ENCODE results near the gene FERMT3. TPM values are rescaled to one million over a fixed set of nuclear protein-coding genes. Genes with fewer than 3 reads are reported as not detected.

The FERMT3 gene
- total and polyA plus RNA-seq, 2 of the 13 experiments (the other 11 are each of a cell fraction or from before 2014, with no cell fraction given): 0.29 TPM; not detected in 1

DNA sequence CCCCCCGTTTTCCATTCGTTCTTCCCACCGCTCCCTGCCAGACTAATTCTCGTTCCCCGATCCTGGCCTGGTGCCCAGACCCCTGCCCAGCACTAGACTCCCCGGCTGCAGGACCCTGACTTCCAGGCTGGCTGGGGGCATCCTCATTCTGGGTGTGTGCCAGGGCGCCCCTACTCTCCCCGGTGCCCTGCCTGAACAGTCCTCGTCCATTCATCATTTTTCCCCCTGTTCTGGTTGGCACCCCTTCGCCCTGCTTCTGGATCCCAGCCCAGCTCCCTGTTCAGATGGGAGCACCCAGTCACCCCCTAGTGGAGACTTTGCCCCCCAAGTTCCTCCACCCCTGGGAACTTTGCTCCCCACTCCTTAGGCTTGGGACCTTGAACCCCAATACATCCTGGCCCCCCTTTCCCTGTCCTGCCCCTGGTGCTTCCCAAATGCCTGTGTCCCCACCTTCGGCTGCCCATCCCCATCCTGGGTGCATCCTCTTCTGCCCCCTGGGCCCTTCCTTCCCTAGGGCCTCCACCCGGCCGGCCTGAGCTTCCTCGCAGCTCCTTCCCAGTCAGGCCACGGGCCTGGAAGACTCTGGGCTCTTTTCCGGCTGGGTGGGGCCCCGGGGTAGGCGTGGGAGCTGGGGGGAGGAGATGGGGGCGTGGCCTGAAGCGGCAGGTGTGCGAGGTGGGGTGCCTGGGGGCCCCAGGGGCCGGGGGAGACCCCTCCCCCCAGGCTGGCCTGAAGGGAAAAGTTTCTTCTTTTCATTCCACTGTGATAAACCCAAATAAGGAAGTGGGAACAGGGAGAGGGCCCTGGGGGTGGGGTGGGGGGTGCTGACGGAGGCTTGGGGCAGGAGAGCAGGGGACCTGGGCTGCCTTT is 45.7 kb downstream of the FERMT3 start:
- peaks cover 5 to 10% of the 10 kb centered on the region in 2 experiments; a peak in 1 of 5 replicates for H3K36me3 ChIP-seq (replicated peaks in 1 of 2; ENCODE audit: control insufficient read depth in 1 of 2, insufficient read depth in 2 of 2, low read length in 2 of 2)
- CTCF ChIA-PET (ENCODE audit: low intra/inter-chr PET ratio, low total read pairs): no interaction called here
- 12% methylated on average over 12 of the region's 23 CpGs for WGBS (ENCODE audit: low lambda C conversion rate)
- TF ChIP-seq RFXANK (CRISPR knock-in tag; IDR thresholded peaks at IDR 0.05) (no peak), ZNF274 (CRISPR knock-in tag; IDR thresholded peaks at IDR 0.05) (0 out of 2 replicates have a peak, but pooled peaks have one; percentile 1), NFYB (CRISPR knock-in tag; IDR thresholded peaks at IDR 0.05) (no peak), ZNF546 (CRISPR knock-in tag; conservative IDR thresholded peaks at IDR 0.05) (0 out of 2 replicates have a peak, but pooled peaks have one; percentile 30), ATF7 (IDR thresholded peaks at IDR 0.05) (no peak), ATF7 (CRISPR knock-in tag; IDR thresholded peaks at IDR 0.05) (no peak), ZNF816 (CRISPR knock-in tag; IDR thresholded peaks at IDR 0.05; ENCODE audit: borderline replicate concordance) (no peak), ZNF501 (CRISPR knock-in tag; IDR thresholded peaks at IDR 0.05) (0 out of 2 replicates have a peak, but pooled peaks have one; percentile 47), TARDBP (CRISPR knock-in tag; IDR thresholded peaks at IDR 0.05) (0 out of 2 replicates have a peak, but pooled peaks have one; percentile 14), MBNL3 (CRISPR knock-in tag; conservative IDR thresholded peaks at IDR 0.05) (no peak), PHF8 (CRISPR knock-in tag; IDR thresholded peaks at IDR 0.05) (0 out of 2 replicates have a peak, but pooled peaks have one; percentile 14), CEBPG (CRISPR knock-in tag; IDR thresholded peaks at IDR 0.05) (no peak), PLRG1 (conservative IDR thresholded peaks at IDR 0.05) (no peak), ZNF343 (CRISPR knock-in tag; IDR thresholded peaks at IDR 0.05) (0 out of 2 replicates have a peak, but pooled peaks have one; percentile 31), ZNF44 (CRISPR knock-in tag; IDR thresholded peaks at IDR 0.05) (no peak), MZF1 (CRISPR knock-in tag; IDR thresholded peaks at IDR 0.05; ENCODE audit: borderline replicate concordance) (no peak), ISL2 (CRISPR knock-in tag; IDR thresholded peaks at IDR 0.05) (no peak), HNRNPL (IDR thresholded peaks at IDR 0.05; ENCODE audit: low read depth, low read length) (0 out of 2 replicates have a peak, but pooled peaks have one; percentile 55), REL (CRISPR knock-in tag; conservative IDR thresholded peaks at IDR 0.05) (no peak), ZNF772 (CRISPR knock-in tag; IDR thresholded peaks at IDR 0.05) (no peak), ZNF333 (CRISPR knock-in tag; IDR thresholded peaks at IDR 0.05; ENCODE audit: borderline replicate concordance) (0 out of 2 replicates have a peak, but pooled peaks have one; percentile 10), ZNF747 (CRISPR knock-in tag; IDR thresholded peaks at IDR 0.05; ENCODE audit: borderline replicate concordance) (0 out of 2 replicates have a peak, but pooled peaks have one; percentile 40), ZNF556 (CRISPR knock-in tag; IDR thresholded peaks at IDR 0.05; ENCODE audit: borderline replicate concordance) (no peak; the same call in 1 of the 2 replicates), ZNF746 (CRISPR knock-in tag; IDR thresholded peaks at IDR 0.05) (0 out of 2 replicates have a peak, but pooled peaks have one; percentile 19)
- TF ChIP-seq, protein P1, sequence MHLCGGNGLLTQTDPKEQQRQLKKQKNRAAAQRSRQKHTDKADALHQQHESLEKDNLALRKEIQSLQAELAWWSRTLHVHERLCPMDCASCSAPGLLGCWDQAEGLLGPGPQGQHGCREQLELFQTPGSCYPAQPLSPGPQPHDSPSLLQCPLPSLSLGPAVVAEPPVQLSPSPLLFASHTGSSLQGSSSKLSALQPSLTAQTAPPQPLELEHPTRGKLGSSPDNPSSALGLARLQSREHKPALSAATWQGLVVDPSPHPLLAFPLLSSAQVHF (CRISPR knock-in tag; IDR thresholded peaks at IDR 0.05): no peak
- TF ChIP-seq, protein P2, sequence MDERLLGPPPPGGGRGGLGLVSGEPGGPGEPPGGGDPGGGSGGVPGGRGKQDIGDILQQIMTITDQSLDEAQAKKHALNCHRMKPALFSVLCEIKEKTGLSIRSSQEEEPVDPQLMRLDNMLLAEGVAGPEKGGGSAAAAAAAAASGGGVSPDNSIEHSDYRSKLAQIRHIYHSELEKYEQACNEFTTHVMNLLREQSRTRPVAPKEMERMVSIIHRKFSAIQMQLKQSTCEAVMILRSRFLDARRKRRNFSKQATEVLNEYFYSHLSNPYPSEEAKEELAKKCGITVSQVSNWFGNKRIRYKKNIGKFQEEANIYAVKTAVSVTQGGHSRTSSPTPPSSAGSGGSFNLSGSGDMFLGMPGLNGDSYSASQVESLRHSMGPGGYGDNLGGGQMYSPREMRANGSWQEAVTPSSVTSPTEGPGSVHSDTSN (CRISPR knock-in tag; IDR thresholded peaks at IDR 0.05): no peak

More for the DNA sequence above, 45.7 kb downstream of the FERMT3 start:
- in situ Hi-C loops (cut with HindIII; ENCODE audit: extremely low pct_ligation_motif_present, low pct_unique_long_range_greater_than_20kb): no loop called here
- peak overlapping the region; percentile 66 to 88 (median 83) for H3K4me3 ChIP-seq (replicated peaks in 1 of 3; ENCODE audit: insufficient read depth in 1 of 3, low read depth in 2 of 3, low read length in 3 of 3)
- ATAC-seq (no peak), FAIRE-seq (no peak), DNase-seq (ENCODE audit: low spot score) (no peak)
- H2AFZ ChIP-seq (ENCODE audit: low read length): no peak overlapping the region
- H3K9me3 ChIP-seq (ENCODE audit: low read length): no peaks in the 10 kb centered on the region
- peaks cover 7% of the 10 kb centered on the region for H3K79me2 ChIP-seq (ENCODE audit: insufficient read depth, low read length)
- peak overlapping the region; percentile 97 for H3K4me2 ChIP-seq (ENCODE audit: low read depth, low read length)
- no peaks in the 10 kb centered on the region; a peak in 1 of 5 replicates for H3K27me3 ChIP-seq (ENCODE audit: control insufficient read depth in 1 of 2, insufficient read depth in 2 of 2, low read length in 2 of 2)
- BruUV-seq (replicated peaks): TSS peak; percentile 42
- H4K20me1 ChIP-seq (ENCODE audit: insufficient read depth, low read length): no peaks in the 10 kb centered on the region
- H3K4me1 ChIP-seq (ENCODE audit: insufficient read depth, low read length): peaks cover 51% of the 10 kb centered on the region
- peak overlapping the region; percentile 70 for H3K9ac ChIP-seq (ENCODE audit: insufficient read depth, low read depth, low read length)
- no peak overlapping the region for H3K27ac ChIP-seq (ENCODE audit: extremely low read length, insufficient read depth, low read length)
- intact Hi-C loops (cut with micrococcal nuclease; ENCODE audit: unreplicated experiment): no loop called here
- POLR2A ChIA-PET: interaction anchor here (0.9 to 2.1 kb wide), 5 partner anchors 9 to 53 kb away, joined by 3 to 7 read pairs (median 6); partner anchors contain the start of genes ESRRA and FKBP2
